ENCODE measurements around the gene TPK1.

DNA sequence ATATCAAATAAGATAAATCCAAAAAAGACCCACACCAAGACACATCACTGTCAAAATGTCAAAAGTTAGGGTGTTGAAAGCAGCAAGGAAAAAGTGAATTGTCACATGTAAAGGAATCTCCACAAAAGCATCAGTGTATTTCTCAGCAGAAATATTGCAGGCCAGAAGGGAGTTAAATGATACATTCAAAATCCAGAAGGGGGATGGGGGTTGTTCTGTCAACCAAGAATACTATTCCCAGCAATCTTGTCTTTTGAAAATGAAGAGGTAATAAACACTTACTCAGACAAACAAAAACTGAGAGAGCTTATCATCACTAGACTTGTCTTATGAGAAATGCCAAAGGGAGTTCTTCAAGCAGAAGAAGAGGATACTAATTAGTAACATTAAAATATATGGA, 241.3 kb downstream of the TPK1 start:
- TF ChIP-seq, protein P1, sequence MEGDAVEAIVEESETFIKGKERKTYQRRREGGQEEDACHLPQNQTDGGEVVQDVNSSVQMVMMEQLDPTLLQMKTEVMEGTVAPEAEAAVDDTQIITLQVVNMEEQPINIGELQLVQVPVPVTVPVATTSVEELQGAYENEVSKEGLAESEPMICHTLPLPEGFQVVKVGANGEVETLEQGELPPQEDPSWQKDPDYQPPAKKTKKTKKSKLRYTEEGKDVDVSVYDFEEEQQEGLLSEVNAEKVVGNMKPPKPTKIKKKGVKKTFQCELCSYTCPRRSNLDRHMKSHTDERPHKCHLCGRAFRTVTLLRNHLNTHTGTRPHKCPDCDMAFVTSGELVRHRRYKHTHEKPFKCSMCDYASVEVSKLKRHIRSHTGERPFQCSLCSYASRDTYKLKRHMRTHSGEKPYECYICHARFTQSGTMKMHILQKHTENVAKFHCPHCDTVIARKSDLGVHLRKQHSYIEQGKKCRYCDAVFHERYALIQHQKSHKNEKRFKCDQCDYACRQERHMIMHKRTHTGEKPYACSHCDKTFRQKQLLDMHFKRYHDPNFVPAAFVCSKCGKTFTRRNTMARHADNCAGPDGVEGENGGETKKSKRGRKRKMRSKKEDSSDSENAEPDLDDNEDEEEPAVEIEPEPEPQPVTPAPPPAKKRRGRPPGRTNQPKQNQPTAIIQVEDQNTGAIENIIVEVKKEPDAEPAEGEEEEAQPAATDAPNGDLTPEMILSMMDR (conservative IDR thresholded peaks at IDR 0.05 in 1 of 2, IDR thresholded peaks at IDR 0.05 in 1 of 2; ENCODE audit: extremely low read depth in 1 of 2, insufficient read depth in 1 of 2, low read depth in 1 of 2, low read length in 2 of 2) = no peak
- TF ChIP-seq EZH2 (IDR thresholded peaks at IDR 0.05; ENCODE audit: borderline replicate concordance, low read length) = no peak
